SIG-M5 treated with dmso at 0.1 percent for 504 hours (cell line): Measurements from ENCODE around the gene SPTLC2.

ENCODE experiments used
- DNase-seq: peaks from one replicate; lab custom pipeline; 2025; ENCODE audit not compliant: unreplicated experiment; lab: John Stamatoyannopoulos, UW

The SPTLC2 gene

DNA sequence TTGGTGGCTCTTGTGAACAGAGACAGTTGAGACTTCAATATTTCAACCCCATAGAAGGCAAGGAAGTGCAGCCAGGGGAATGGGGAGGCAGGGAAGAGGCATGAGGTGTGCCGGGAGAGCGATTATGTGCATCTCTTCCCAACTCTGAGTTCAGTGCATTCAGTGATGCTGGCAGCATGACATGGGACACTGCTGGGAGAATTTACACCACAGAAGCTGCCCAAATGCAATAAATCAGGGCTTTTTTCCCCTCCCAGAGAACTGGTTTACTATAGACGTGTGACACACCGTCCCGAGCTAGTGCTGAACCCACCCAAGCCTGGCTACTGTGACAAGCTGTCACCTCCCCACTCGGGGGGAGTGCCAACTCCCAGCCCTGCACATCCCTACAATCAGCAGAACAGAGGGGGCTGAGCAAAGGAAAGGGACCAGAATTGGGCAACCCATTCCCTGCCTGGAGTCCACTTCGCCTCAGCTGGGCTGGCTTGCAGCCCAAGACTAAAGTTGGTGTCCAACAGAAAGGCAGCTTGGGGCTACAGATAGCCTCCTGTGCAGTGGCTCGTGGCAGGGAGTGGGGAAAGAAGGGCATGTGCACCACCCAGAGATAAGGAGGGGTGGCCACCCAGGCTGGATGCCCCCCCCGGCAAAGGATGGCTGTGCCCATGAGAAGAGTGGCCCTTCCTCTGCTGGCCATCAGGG lies 141.8 kb downstream of the SPTLC2 start:
- DNase-seq, result no peak

DNA sequence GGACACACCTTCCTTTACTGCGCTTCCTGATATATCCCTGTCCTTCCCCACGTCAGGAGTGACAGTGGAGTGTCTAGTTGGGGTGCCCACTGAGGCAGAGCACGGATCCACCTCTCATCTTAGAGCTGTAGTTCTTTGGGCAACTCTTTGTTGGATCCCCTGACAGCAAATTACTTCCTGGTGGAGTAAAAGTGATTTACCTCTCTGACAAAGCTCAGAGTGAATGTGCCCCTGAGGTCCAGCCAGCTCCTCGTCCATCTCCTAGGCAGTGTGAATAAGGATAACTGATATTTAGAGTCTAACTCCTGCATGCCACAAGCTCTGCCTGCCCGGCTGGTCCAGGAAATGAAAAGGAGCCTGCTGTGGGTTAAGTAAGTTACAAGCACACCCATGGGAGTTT lies 142.5 kb downstream of the SPTLC2 start:
- no peak for DNase-seq

DNA sequence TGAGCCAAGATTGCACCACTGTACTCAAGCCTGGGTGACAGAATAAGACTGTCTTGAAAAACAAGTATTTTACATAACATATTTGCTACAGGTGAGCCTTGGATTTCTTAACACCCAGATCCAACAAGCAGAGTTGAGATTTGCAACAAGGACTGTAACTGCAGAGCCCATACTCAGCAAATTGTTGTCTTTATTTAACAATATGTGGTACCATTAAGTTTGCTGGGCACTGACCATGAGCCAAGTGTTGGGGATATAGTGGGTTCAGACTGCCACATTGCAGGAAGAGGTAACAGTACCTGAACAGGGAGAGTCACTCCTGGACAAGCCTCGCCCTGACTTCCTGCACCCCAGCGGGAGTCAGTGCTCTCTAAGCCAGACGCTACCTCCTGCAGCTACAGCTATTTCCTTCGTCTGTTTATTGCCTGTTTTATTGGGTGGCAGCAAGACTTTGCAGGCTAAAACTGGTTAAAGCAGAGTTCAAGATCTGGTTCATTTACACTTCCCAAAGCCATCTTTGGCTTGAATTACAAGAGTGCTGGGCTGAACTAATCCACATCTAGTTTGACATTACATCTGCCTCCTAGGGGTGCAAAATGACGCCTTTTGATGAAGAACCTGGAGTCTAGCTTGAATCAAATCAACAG lies 146.1 kb downstream of the SPTLC2 start:
- no peak for DNase-seq

DNA sequence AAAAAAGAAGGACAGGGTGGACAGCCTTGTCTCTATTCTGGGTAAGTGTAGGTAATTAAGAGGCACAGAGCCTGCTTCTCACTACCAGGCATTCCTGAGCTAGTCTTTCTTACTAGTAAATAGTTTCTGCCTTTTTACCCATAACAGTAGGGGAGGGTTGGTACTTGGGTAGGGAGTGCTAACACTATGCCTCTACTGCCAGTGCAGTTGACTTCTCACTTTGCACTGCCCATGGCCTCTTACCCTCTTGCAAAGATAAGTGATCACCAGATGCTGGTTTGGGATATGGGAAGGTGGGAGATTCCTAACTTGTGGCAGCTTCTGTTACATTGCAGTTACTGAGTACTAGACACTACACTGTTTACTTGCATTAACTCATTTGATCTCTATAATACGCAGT lies 146.9 kb downstream of the SPTLC2 start:
- DNase-seq, result no peak

DNA sequence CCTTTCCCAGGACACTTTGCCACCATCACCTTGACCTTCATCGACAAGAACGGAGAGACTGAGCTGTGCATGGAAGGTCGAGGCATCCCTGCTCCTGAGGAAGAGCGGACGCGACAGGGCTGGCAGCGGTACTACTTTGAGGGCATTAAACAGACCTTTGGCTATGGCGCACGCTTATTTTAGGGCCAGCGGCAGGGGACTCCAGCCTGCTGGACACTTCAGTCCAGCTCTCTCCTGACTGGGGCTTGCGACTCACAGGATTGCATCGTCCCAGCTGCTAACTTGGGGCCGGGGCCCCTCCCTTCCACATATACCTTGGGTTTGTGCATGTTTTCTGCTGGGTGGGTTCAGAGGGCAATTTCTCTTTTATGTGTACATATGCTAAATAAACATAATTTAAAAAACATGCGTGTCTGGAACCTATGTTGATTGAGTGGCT lies 147.4 kb downstream of the SPTLC2 start:
- DNase-seq, result no peak

DNA sequence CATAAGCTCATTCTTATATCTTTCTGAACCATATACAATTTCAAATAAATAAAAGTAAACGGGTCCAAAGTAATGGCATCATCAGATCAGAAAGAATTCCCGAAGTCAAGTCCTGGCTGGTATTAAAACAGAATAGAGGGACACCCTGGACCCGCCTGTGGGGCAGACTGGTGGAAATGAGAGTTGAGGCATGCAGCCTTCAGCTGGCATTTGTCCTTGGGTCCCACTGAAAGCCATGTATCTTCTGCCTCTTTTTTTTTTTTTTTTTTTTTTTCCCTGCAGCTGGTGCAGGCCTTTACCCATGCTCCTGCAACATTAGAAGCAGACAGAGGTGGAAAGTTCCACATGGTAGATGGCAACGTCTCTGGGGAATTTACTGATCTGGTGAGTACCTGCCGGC lies 148.6 kb downstream of the SPTLC2 start:
- no peak for DNase-seq

DNA sequence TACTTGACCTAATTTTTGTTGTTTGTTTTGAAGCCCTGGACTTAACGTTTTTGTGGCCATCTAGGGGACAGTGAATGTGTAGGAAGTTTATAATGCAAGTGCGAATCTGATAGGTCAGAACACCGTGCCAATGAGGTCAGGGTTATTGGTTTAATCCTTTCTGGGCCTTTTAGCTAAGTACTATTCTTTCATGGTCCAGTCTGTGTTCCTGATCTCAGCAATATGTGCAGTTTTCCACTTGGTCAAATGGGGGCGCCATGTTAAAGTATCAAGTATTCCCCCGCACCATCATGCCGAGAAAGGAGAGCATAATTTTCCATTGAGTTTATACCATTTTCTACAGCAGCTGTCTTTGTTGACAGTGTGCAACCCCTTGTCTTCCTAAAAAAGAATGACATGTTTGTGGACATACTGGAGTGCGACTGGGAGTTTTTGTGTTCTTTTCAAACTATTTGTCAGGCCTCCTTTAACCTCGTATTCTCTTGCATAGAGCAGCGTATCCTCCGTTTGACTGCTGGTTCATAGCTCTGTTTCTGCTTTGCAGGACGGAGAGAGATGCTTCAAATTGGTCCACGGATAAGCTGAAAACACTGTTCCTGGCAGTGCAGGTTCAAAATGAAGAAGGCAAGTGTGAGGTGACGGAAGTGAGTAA lies 157.2 kb downstream of the SPTLC2 start:
- peak; percentile 70 for DNase-seq

DNA sequence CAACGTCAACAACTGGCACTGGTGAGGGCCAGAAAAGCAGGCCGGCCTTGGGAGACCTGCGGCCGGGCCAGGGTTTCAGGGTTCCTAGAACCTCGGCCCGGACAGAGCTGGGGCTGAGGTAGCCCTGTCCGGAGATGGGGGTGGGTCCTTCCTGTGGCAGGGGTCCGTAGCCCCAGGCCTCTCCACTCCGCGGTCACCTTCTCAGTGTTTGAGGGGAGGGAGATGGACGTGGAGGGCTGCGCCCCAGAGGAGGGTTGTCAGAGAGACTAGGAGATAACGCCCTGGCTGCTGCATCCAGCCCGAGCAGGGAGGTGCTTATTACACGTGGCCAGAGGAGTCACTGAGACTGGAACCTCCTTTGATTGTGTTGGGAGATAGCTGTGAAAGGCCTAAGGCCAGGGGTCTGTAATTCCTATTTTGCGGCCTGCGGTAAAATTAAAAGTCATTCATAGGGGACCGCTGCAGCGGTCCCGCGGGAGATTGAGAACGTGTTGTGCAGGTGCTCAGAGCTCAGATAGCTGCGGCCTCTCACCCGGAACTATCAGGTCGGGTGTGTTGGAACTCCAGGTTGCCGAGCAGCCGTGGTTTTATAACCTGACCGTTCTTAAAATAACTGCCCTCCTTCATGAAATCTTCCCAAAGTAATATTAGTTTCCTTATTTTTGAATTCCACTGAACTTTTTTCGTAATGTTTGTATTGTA lies 158.0 kb downstream of the SPTLC2 start:
- peak; percentile 24 for DNase-seq

DNA sequence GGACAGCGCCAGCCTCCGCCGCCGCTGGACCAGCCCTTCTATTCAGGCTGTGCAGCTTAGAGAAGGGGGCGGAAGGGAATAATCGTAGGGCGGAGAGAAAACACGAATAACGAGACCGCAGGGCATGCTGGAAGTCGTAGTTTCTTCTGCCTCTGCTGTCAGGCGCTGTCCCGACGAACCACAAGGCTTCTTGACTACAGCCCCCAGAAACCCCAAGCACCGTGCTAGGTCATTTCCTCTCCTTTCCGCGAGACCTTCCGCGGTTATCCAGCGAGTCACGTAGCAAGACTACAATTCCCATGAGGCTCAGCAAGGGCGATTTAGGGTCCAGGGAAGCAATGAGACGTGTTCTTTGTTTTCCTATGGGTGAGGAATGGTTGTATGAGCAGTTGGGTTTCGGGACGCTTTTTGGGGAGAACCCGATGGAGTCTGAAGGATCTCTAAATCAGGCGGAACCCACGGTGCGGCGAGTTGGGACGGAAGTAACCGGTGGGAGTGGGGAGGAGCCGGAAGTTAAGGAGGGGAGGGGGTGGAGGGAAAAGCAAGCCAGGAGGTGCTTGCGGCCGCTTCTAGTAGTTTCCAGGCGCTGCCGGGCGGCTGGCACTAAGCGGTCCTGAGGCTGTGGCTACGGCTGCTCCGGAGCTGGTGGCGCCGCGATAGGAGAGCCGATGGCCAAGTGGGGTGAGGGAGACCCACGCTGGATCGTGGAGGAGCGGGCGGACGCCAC lies 158.8 kb downstream of the SPTLC2 start, which contains the start of the genes AHSA1 and VIPAS39:
Gene AHSA1 (plus strand): TSS at position 572 of the 727 bp plus-strand sequence. CDS start 97 bp downstream, at position 669.
Gene VIPAS39 (minus strand): TSS at position 80 of the 727 bp plus-strand sequence. CDS start 3,499 bp downstream, outside the sequence.
- DNase-seq, result peak; percentile 99

DNA sequence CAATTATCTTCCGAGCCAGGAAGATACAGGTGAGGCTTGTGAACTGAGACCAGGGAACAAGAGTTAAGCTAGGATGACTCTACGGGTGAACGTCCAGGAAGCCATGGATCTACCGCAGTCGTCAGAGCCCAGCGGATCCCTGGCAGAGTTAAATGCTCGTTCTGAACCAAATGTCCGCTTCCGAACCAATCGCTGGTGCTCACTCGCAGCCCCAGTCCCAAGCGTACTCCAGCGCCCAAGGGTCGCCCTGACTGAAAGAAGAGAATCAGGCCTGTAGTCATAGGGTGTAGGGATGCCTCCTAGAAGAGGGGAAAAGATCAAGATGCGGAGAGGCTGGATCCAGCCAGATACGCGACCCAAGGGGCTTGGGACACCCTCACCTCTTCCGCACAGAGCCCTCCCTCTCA lies 159.3 kb downstream of the SPTLC2 start:
- DNase-seq, result no peak
